HuH-7 (cell line): ENCODE data around the gene IL18R1.
A peak's percentile ranks its signal among the peaks of the same experiment; 100 is the strongest.
"Not testable (repeated sequence)": the region's sequence is repeated elsewhere in the genome, so short reads cannot be mapped to it uniquely, and the experiment has no call there.

Source experiments
- DNase-seq: peaks from one replicate; pipeline ENCODE4 v3.0.0; 2011; ENCODE audit warnings: low spot score

IL18R1 gene, protein sequence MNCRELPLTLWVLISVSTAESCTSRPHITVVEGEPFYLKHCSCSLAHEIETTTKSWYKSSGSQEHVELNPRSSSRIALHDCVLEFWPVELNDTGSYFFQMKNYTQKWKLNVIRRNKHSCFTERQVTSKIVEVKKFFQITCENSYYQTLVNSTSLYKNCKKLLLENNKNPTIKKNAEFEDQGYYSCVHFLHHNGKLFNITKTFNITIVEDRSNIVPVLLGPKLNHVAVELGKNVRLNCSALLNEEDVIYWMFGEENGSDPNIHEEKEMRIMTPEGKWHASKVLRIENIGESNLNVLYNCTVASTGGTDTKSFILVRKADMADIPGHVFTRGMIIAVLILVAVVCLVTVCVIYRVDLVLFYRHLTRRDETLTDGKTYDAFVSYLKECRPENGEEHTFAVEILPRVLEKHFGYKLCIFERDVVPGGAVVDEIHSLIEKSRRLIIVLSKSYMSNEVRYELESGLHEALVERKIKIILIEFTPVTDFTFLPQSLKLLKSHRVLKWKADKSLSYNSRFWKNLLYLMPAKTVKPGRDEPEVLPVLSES

DNA sequence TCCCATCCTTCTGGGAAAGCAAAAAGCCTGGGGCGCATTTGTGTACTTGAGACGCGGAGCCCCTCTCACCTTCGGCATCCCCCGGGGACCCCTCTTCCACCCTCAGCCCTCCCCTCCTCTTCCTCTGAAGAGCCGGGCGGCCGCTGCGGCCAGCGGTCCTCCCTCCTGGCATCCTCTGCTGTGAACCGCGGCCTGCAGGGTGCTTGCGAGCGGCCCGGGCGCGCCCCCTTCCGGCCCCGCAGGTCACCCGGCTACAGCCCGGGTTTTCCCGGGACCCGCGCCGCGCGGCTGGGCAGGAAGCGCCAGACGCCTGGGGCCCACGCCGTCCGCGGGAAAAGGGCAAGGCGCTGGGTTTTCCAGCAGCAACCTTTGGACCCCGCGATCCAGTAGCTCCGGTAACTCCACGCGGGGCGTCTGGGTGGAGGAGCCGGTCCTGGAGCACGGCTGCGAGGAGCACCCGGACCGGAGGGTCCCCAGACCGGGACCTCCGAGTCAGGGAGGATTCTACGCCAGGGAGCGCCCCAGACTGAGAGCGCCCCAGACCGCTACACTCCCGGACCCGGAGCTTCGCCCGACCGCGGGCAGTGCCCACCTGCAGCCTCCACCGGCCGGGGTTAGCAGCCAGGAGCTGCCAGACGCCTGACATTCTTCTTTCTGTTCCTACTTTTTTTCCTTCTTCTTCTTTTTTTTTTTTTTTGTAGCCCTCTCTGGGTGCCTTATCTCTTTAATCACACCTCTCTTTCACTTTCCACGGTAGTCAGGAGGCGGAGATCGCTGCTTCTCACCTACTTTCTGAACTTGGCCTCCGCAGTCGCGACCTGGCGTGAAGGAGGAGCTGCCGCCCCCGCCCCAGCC lies at the start of gene IL18R1:
Gene IL18R1 (plus strand): TSS at position 271 of the 855 bp plus-strand sequence. CDS start 6,865 bp downstream, outside the sequence.
- peak; percentile 77 for DNase-seq

DNA sequence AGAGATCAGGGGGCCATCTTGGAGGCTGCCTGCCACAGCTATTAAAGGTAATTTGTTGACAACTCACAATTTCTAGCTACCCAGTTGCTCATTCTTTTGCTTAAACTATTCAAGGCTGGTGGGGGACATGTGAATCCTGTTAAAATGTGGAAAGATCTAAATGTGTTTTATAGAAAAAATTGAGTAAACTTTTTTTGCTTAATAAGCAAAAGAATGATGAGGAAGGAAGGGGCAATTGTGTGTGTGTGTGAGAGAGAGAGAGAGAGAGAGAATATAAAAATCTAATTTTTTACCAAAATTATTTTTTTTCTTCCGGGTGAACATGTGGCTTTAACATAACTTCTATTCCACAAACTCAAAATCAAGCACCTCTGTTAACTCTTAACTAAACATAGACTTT lies 49.5 kb upstream of the IL18R1 start:
- no peak for DNase-seq

DNA sequence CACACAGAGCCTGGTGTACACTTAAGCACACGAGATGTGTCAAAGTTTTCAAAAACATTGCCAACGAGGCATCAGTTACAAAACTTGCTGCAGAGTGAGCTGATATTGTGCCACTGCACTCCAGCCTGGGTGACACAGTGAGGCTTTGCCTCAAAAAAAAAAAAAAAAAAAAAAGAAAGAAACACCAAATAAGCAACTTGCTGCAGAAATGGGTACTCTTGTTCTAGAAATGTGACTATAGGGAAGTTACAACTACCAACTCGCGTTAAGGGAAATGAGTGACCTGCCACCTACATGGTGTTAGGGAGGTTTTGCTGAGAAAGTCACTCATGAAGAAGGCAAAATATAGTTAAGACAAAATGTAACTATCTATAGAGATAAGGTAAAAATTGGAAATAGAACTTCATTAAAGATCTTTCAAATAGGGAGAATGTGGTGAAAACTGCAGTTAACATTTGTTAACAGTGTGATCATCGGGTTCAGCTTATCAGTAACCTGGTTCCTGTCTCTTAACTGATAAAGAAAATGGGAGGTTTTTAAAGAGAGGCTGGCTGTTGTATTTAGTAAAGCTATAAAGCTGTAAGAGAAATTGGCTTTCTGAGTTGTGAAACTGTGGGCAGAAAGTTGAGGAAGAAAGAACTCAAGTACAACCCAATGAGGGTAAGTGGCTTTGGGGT lies 44.5 kb upstream of the IL18R1 start, which contains the start of gene IL1RL1:
Gene IL1RL1 (plus strand): TSS at position 600 of the 677 bp plus-strand sequence. CDS start 26,702 bp downstream, outside the sequence.
- DNase-seq: no peak

- no peak for DNase-seq
Observed at GRCh38 chr2:102313025-102313424, 42.6 kb upstream of the IL18R1 start.

DNA sequence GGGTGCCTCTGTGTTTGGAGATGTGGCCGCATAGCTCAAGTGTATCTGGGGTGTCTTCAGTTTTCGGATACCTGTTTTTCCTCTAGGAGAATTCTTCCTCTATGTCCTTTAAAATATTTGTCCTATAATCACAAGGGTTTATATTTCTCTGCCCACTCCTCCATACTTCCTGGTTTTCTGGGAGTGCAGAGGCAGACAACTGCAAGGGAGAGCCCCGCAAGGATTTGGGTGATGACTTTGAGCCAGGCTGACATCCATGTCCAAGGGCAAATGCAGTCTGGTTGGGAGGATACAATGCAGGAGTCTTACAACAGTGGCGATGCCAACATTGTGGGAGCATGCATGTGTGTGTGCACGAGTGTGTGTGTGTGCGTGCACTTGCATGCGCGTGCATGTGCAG lies 42.1 kb upstream of the IL18R1 start:
- no peak for DNase-seq

DNA sequence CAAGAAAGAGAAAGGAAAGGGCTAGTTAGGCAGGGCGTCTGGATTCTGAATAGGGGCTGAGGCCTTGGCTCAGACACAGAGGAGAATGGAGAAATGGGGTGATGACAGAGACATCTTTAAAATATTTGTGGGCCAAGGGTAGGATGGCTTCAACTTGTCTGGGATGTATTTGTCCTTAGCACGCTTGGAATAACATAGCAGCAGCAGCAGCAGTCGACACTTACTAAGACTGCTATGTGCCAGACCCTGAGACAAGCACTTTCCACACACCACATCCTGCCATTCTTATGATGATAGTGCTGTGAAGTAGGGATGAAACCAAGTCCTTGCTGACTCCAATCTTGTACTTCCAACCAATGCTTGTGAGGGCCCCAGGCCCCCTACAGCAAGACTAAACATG lies 41.6 kb upstream of the IL18R1 start:
- no peak for DNase-seq

- no peak for DNase-seq
Observed at GRCh38 chr2:102315921-102316320, 39.7 kb upstream of the IL18R1 start.

DNA sequence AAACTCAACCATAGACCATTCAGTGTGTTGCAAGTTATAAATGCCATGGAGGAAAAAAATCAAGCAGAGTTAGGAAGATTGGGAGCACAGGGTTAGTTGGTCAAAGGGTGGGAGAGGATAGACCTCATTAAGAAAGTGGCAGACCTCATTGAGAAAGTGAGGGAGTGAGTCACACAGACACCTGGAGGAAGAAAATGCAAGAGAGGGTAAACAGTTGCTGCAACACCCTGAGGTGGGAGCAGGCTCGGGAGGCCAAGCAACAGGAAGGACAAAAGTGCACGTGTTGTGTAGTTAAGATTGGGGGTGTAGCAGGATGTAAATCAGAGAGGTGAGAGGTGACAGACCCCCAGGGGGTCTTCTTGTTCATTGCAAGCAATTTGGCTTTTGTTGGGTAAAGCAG lies 37.9 kb upstream of the IL18R1 start:
- no peak for DNase-seq

DNA sequence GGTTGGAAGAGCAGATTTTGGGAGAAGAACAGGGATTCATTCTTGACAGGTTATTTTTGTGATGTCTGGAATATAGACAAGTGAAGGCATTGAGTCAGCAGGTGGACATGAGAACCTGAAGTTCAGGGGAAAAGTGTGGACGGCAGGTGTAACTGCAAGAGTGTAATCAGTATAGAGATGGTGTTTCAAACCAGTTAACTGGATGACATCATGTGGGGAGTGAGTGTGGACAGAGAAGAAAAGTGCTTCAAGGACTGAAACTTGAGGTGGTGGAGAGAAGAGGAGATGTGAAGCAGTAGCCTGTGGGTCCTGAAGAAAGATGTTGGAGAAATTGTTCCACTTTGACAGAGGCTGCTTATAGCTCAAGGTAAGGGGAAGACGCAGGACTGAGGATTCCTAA lies 37.2 kb upstream of the IL18R1 start:
- DNase-seq: no peak

GRCh38 chr2:102321941-102322719 lies 33.5 kb upstream of the IL18R1 start:
- DNase-seq: no peak

- not testable (repeated sequence) for DNase-seq
Observed at GRCh38 chr2:102324914-102325313, 30.7 kb upstream of the IL18R1 start.

GRCh38 chr2:102331311-102331980 lies 24.1 kb upstream of the IL18R1 start:
- no peak for DNase-seq

- no peak for DNase-seq
Observed at GRCh38 chr2:102334486-102334885, 21.1 kb upstream of the IL18R1 start.

DNA sequence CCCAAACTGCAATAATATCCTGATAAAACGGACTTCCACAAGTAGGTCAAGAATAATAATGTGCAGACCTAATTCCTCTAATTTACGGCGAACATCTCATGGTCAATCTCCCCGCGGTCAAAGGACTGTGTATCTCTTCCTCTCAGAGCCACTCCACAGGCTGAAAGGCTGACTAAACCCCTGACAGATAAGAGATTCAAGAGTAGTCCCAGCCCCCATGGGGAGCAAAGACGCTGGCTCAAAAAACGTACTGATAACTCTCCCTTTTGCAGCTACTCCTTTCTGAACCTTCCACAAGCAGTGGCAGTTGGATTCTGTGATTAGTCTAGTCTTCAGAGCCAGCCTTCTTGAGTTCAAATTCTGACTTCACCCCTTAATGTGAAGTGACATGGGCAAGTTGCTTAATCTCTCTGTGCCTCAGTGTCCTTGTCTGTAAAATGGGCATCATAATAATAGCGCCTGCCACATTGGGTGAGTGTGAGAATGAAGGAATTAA lies 19.7 kb upstream of the IL18R1 start:
- no peak for DNase-seq

- DNase-seq: no peak
Observed at GRCh38 chr2:102336502-102336945, 19.1 kb upstream of the IL18R1 start.

GRCh38 chr2:102337012-102337411 lies 18.6 kb upstream of the IL18R1 start:
- no peak for DNase-seq

DNA sequence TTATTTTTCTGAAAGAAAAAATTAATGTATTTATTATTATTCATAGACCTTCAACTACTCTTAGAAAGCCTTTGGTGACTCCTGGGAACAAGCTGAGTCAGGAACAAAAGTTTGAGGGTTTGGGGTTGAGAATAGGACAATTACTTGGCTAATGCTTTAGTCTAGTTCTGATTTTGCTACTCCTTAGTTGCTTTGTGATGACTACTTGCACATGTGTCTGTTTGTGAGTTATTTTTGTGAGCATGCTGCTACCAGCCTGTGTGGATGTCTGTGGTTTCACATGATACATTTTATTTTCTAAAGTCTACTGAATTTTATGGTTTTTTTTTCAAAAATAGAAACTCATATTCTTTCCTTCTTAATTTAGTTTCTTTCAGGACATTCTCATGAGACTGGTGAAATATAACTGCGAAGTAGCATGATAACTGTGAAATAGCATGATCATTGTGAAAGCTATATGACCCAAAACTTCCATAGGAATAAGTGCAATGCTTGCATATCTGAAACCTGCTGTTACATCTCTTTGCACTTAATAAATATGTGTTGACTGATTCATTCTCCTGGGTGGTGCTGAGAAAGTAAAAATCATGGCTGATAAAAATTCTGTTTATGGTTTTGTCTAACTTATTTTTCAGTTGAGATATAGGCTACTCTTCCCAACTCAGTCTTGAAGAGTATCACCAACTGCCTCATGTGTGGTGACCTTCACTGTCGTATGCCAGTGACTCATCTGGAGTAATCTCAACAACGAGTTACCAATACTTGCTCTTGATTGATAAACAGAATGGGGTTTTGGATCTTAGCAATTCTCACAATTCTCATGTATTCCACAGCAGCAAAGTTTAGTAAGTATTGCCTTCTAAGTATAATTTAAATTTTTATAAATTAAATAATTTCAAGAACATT lies 17.9 kb upstream of the IL18R1 start:
- DNase-seq: no peak

- no peak for DNase-seq
Observed at GRCh38 chr2:102340778-102341177, 14.8 kb upstream of the IL18R1 start.

GRCh38 chr2:102342888-102343287 lies 12.7 kb upstream of the IL18R1 start:
- no peak for DNase-seq
